Limb (tissue), 2 donors: Measurements from ENCODE around the gene MS4A4E.
"Not testable (repeated sequence)": the region's sequence is repeated elsewhere in the genome, so short reads cannot be mapped to it uniquely, and the experiment has no call there.

Source experiments
- DNase-seq, 2 donors: peaks; one replicate each; pipeline ENCODE4 v3.0.0-alpha.2; 2016; ENCODE audit errors: extremely low spot score in 2 of 2

Gene MS4A4E

DNA sequence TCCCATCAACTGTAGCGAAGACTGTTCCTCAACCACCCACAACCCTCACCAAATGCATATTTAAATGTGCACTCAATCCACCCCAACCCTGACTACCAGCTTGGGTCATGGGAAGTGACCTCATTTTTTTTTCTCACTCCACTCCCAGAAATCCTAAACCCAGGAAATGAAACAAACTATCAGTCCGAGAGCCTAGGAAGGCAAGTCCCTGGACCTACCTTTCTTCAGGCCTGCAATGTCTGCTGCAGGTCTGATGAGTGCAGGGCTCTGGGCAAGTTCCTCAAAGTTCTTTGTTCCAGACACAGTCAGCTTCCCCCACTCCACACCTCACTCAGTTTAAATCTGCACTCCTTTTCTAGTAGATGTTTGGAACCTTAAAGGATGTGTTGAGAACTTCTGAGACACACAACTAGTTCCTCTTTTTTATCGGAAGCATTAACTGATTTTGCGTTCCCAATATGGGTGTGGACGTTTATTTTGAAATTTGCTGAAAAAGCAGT lies at the start of gene MS4A4E:
MS4A4E (minus strand) TSS at position 398 of the 500 bp plus-strand sequence. CDS start 13,082 bp downstream, outside the sequence.
- no peak for DNase-seq

GRCh38 chr11:60292145-60292544 lies 49.2 kb upstream of the MS4A4E start:
- no peak for DNase-seq

DNA sequence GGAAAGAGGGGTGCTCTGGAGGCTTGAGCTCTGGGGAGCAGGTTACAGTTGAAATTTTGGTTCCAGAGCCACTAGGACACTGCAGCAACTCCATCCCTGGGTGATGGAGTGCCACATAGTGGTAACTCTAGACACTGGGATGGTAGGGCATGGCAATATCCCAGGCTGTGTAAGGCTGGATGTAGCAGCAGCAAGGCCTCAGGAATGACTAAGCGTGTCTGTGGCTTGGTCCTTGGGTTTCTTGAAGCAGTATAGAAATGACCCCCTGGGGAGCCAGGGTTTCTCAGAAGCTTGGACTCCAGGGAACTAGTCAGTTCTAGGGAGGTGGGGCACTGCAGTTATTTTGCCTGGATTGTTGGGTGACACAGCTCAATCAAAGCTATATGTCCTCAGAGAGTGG lies 45.6 kb upstream of the MS4A4E start:
- no peak for DNase-seq

DNA sequence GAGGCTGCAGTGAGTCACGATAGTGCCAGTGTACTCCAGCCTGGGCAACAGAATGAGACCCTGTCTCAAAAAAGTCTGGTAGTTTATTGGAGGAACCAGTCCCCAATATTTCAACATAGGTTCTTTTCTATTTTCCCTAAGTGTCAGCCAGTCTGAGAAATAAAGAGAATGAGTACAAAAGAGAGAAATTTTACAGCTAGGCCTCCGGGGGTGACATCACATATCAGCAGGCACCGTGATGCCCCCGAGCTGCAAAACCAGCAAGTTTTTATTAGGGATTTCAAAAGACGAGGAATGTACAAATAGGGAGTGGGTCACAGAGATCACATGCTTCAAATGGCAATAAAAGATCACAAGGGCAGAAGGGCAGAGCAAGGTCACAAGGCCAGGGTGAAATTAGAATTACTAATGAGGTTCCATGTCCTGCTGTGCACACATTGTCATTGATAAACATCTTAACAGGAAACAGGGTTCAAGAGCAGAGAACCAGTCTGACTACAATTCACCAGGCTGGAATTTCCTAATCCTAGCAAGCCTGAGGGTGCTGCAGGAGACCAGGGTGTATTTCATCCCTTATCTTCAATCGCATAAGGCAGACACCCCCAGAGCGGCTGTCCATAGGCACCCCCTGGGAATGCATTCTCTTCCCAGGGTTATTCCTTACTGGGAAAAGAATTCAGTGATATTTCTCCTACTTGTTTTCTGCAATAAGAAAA lies 42.6 kb upstream of the MS4A4E start:
- not testable (repeated sequence) for DNase-seq

GRCh38 chr11:60282286-60282685 lies 39.3 kb upstream of the MS4A4E start:
- DNase-seq, result no peak

DNA sequence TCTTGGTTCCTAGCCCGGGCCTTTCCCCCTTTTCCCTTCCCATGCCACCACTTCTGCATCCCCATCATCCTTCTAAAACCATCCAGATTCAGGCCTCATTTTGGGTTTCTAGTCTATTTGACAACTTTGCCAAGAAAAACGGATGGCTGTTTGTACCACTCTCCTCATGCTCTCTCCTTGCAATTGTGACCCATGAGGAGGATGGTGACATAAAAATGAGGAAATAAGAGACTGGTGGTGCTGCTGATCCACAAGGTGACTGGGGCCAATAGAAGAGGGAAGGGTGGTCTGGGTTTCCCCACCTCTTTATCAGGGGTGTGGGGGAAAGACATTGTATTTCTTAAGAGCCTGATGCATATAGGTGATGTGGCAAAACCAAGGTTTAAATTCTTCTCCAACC lies 38.5 kb upstream of the MS4A4E start:
- no peak for DNase-seq

- no peak for DNase-seq
Observed at GRCh38 chr11:60280412-60280811, 37.5 kb upstream of the MS4A4E start, which contains the start of gene MS4A4A. Gene MS4A4A, plus strand, starts transcription at chr11:60280666. Its CDS starts 10 bp downstream, at chr11:60280676.

DNA sequence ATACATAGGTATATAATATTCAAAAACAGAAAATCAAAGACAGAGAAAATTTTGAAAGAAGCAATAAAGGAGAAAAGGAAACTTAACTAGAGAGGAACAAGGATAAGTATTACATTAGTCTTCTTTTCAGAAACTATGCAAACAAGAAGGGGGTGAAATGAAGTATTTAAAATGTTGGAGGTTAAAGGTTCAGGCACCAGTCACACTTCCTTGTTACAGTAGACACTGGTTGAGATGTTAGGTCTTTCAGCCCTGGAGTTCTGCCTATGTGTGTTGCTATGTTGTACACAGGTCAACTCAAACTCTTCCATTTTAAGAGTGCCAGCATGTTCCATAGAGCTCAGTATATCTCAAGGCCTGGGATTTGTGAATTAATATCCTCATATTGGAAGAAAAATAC lies 31.5 kb upstream of the MS4A4E start:
- DNase-seq, result no peak

DNA sequence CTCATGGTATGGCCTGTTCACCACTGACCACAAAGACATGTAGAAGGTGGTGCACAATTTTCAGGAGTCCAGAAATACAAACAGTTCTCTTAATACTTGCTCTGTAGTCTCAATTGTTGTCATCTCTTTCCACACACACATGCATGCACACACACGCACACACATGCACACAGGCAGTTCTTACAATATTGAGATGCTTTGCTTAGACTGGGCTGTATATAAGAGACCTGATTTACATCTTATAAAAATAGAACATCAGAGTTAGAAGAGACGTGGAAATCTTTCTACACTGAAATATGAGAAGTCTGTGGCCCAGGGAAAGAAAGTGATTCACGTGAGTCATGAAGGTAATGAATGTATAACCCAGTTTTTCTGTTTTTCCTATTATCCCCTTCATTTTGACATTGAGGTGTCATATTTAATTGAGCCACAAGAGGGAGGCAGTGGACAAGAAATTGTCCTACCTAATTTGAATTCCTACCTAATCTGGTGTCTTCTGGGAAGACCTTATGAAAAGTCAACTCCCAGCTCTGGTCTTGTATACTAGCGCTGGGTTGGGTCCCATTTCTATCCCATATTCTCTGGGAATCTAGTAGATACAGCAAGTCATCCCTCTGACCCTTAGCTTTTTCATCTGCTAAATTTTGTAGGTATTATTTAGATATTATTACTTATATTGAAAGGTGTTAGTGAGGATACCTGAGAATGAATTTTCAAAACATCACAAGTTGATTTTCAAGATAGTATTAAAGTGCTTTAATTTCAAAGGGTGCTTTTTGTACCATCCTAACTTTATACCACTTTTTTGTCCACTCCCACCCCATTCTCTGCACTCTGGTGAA lies 22.7 kb upstream of the MS4A4E start:
- peak in 1 of 2 donors; percentile 15 for DNase-seq

DNA sequence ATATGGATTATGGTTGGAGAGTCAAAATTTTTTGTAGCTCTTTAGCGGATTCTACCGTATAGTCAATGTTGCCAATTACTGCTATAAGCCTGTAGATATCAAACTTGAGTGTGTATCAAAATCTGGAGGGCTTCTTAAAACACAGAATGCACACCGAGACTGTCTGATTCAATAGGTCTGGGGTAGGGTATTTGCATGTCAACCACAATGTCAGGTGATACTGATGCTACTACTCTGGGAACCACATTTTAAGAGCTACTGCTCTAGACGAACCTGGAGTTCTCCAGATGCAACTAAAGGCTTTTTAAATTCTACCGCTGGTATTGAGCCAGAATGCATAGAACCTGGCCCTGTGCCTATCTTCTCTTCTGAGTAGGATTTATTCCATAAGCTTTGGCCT lies 21.7 kb upstream of the MS4A4E start:
- no peak for DNase-seq

GRCh38 chr11:60263402-60263801 lies 20.5 kb upstream of the MS4A4E start:
- no peak for DNase-seq

GRCh38 chr11:60261014-60261413 lies 18.1 kb upstream of the MS4A4E start:
- no peak for DNase-seq

- DNase-seq, result no peak
Observed at GRCh38 chr11:60257956-60258722, 15.2 kb upstream of the MS4A4E start.

GRCh38 chr11:60252213-60253108 lies 9.5 kb upstream of the MS4A4E start:
- no peak for DNase-seq

GRCh38 chr11:60251485-60252212 lies 8.7 kb upstream of the MS4A4E start:
- peak in 1 of 2 donors; percentile 9 for DNase-seq

DNA sequence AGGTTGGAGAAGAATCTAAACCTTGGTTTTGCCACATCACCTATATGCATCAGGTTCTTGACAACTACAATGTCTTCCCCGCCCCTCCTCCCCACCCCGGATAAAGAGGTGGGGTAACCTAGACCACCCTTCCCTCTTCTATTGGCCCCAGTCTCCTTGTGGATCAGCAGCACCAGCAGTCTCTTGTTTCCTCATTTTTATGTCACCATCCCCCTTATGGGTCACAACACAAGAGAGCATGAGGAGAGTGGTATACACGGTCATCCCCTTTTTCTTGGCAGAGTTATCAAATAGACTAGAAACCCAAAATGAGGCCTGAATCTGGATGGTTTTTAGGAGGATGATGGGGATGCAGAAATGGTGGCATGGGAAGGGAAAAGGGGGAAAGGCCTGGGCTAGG lies 1.2 kb downstream of the MS4A4E start:
- DNase-seq, result no peak

DNA sequence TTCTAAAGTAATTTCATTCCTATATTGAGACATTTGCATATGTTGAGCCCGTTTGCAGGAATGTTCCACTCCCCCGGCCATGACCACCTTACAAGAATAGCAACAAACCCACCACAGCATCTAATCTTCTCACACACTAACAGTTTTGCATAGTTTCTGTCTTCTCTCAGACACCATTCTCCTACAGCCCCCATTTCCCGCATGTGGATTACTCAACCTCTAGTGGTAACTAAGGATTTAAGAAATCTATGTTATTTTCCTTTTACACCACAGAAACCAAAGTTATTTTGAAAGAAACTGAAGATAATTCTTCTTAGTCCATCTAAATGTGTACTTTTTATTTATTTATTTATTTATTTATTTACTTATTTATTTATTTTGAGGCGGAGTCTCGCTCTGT lies 2.3 kb downstream of the MS4A4E start:
- DNase-seq, result no peak

GRCh38 chr11:60235321-60235720 lies 7.6 kb downstream of the MS4A4E start:
- DNase-seq, result no peak

DNA sequence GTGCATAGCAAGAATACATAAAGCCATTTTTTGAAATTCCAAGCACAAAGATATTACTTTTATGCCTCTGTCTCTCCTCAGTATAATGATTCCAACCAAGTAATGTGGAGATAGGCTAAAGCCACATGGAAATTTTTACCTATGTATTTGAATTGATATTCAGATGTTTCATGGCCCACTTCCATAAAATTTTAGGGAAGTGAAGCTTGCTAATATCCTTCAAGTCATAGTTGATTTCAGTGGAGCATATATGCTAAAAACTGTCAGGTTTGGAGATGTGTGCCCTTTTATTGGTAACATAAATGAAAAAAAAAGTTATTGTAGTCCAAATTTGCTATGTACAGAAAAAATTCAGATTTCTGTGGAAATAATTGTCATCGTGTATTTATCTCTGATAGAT lies 12.3 kb downstream of the MS4A4E start:
- DNase-seq, result no peak

- no peak for DNase-seq
Observed at GRCh38 chr11:60222141-60222540, 20.8 kb downstream of the MS4A4E start.
